Esophagus muscularis mucosa (tissue), 4 donors: Measurements from ENCODE around the gene ACTL6B. TPM values are rescaled to one million over a fixed set of nuclear protein-coding genes. Genes with fewer than 3 reads are reported as not detected.
A peak's percentile ranks its signal among the peaks of the same experiment; 100 is the strongest.

ENCODE experiments used
- DNase-seq: peaks from one replicate; pipeline ENCODE4 v3.0.0-alpha.2; 2017; ENCODE audit errors: extremely low spot score
- H3K27ac ChIP-seq, 4 donors: fragments of 200-600 bp; sonication (generic); replicated peaks in 1 of 4; 1 replicate in 3 of 4; 2 replicates in 1 of 4; pipeline ENCODE4 v1.5.1; 2016 to 2019; ENCODE audit warnings: mild to moderate bottlenecking in 1 of 4
- H3K27me3 ChIP-seq, 4 donors: fragments of 200-600 bp; sonication (generic); one replicate each; pipeline versions ENCODE4 v1.5.1 to v1.6.0; 2016 to 2019
- H3K36me3 ChIP-seq, 4 donors: fragments of 200-600 bp; sonication (generic); one replicate each; pipeline ENCODE4 v1.5.1; 2016 to 2019
- H3K4me1 ChIP-seq, 4 donors: fragments of 200-600 bp; sonication (generic); one replicate each; pipeline ENCODE4 v1.5.1; 2016 to 2019
- H3K4me3 ChIP-seq, 4 donors: fragments of 200-600 bp; sonication (generic); 1 replicate in 2 of 4; 2 replicates in 2 of 4; pipeline ENCODE4 v1.5.1; 2016 to 2019; ENCODE audit warnings: mild to moderate bottlenecking in 4 of 4, moderate library complexity in 1 of 4
- H3K9me3 ChIP-seq, 4 donors: fragments of 200-600 bp; sonication (generic); 1 replicate in 3 of 4; 2 replicates in 1 of 4; pipeline ENCODE4 v1.5.1; 2016 to 2019
- EP300 ChIP-seq: sonication (generic); formaldehyde crosslinking; IDR thresholded peaks from one replicate; pipeline ENCODE4 v1.6.1; 2017; ENCODE audit warnings: antibody characterized with exemption
- POLR2A ChIP-seq: fragments of 450-650 bp; IDR thresholded peaks from one replicate; pipeline ENCODE4 v1.6.1; 2017; ENCODE audit warnings: antibody characterized with exemption, moderate library complexity, mild to moderate bottlenecking, low read depth
- POLR2AphosphoS5 ChIP-seq, 2 donors: sonication (generic); formaldehyde crosslinking; IDR thresholded peaks; one replicate each; pipeline ENCODE4 v1.6.1; 2017; ENCODE audit warnings: antibody characterized with exemption in 2 of 2
- WGBS: methylation state at CpG from one replicate; pipeline ENCODE4 v1.1.5; 2018; 5-methylcytosine and 5-hydroxymethylcytosine counted together
- intact Hi-C: fragments of 100-400 bp; cut with DNase I; formaldehyde crosslinking; loops from one replicate; pipeline ENCODE4 v1.15.1; 2023
- total RNA-seq, 4 donors: library from RNA; depleted of rRNA; stranded (reverse); fragments of >200 nt; gene quantifications; one replicate each; pipeline versions ENCODE4 v1.1.0 to v1.2.1, GENCODE V29; 2016
- TF ChIP-seq, protein P1 (sequence below), 3 experiments: fragments of 200-600 bp in 2 of 3; fragments of 450-650 bp in 1 of 3; sonication (generic) in 2 of 3; IDR thresholded peaks; one replicate each; pipeline ENCODE4 v1.5.1; 2017 to 2019; ENCODE audit warnings: antibody characterized with exemption in 3 of 3, mild to moderate bottlenecking in 2 of 3, moderate library complexity in 1 of 3

Gene ACTL6B
- total RNA-seq, 4 donors from 2014 or later = not detected

DNA sequence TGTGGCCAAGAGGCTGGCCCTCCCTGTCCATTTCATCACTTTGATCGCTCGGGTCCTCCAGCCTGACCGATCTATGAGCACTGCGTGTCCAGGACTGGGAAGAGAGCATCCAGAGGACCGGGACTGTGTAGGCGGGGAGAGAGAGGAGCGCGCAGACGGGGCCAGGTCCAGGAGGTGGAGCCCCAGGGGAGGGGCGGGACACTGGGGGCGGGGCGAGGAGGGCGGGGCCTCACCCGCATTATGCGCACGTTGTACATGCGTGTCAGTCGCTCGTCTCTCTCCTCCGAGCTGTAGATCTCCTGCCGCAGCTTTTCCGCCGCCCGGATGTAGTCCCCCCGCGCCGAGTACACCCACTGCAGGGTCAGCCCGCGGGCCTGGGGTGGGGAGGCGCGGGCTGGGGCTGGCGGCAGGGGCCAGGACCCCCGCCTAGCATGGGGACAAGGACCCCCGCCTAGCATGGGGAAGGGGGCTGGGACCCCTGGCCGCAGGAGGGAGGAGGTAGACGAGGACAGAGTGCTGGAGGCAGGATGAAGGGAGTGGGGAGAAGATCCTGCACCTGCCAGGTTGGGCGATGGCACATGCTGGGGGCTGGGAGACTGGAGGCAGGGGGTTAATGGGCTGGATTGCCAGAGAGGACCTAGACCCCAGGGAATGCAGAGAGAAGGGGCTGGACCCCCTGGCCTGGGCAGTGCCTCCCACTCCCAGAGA lies 29.6 kb downstream of the ACTL6B start:
- TF ChIP-seq POLR2AphosphoS5 (IDR thresholded peaks at IDR 0.05) (peak; percentile 5 to 26), EP300 (no peak), POLR2A (no peak)
- TF ChIP-seq, protein P1, sequence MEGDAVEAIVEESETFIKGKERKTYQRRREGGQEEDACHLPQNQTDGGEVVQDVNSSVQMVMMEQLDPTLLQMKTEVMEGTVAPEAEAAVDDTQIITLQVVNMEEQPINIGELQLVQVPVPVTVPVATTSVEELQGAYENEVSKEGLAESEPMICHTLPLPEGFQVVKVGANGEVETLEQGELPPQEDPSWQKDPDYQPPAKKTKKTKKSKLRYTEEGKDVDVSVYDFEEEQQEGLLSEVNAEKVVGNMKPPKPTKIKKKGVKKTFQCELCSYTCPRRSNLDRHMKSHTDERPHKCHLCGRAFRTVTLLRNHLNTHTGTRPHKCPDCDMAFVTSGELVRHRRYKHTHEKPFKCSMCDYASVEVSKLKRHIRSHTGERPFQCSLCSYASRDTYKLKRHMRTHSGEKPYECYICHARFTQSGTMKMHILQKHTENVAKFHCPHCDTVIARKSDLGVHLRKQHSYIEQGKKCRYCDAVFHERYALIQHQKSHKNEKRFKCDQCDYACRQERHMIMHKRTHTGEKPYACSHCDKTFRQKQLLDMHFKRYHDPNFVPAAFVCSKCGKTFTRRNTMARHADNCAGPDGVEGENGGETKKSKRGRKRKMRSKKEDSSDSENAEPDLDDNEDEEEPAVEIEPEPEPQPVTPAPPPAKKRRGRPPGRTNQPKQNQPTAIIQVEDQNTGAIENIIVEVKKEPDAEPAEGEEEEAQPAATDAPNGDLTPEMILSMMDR (IDR thresholded peaks at IDR 0.05) = no peak
- Histone ChIP-seq H3K36me3 (peaks cover 0 to 7% (median 0%) of the 10 kb centered on the region in 4 donors), H3K9me3 (no peaks in the 10 kb centered on the region), H3K27ac (peak overlapping the region in 2 of 4 donors; percentile 21 to 40), H3K4me1 (peaks cover 8 to 14% (median 12%) of the 10 kb centered on the region in 4 donors), H3K4me3 (peak overlapping the region; percentile 39 to 57 (median 43)), H3K27me3 (peaks cover 0 to 21% (median under 1%) of the 10 kb centered on the region in 4 donors)
- intact Hi-C loops = no loop called here
- WGBS = 8% methylated on average over 21 of the region's 37 CpGs
- DNase-seq = peak; percentile 96

DNA sequence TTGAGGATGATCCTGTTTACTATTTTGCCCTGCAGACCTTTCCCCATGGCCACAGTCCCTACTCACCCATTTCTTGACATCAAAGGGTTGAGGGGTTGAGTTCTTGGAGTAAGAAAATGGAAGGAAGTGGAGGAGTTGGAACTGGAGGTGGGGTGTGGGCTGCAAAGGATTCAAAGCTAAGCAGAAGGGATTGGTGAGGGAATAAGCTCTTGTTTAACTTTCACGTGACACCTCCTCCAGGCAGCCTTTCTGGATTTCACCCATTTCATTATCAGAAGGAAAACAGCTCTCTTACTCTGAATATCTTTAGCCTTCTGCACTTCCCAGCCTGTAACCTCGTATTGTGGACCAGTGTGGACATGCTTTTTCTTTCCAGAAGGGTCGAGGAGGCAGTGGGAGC lies 30.2 kb downstream of the ACTL6B start:
- intact Hi-C loops = no loop called here
- no peak for DNase-seq
- H3K9me3 ChIP-seq = no peaks in the 10 kb centered on the region
- peaks cover 0 to 7% (median 0%) of the 10 kb centered on the region in 4 donors for H3K36me3 ChIP-seq
- TF ChIP-seq POLR2AphosphoS5 (IDR thresholded peaks at IDR 0.05) = no peak
- TF ChIP-seq EP300 = no peak
- TF ChIP-seq POLR2A = no peak
- TF ChIP-seq, protein P1 (IDR thresholded peaks at IDR 0.05) = no peak
- peaks cover 0 to 17% (median 0%) of the 10 kb centered on the region in 4 donors for H3K27me3 ChIP-seq
- peak overlapping the region in 1 of 4 donors; percentile 21 for H3K27ac ChIP-seq
- H3K4me1 ChIP-seq = peaks cover 8 to 14% (median 12%) of the 10 kb centered on the region in 4 donors
- 17% methylated on average over 3 of the region's 3 CpGs for WGBS
- peak overlapping the region; percentile 39 to 57 (median 43) for H3K4me3 ChIP-seq

DNA sequence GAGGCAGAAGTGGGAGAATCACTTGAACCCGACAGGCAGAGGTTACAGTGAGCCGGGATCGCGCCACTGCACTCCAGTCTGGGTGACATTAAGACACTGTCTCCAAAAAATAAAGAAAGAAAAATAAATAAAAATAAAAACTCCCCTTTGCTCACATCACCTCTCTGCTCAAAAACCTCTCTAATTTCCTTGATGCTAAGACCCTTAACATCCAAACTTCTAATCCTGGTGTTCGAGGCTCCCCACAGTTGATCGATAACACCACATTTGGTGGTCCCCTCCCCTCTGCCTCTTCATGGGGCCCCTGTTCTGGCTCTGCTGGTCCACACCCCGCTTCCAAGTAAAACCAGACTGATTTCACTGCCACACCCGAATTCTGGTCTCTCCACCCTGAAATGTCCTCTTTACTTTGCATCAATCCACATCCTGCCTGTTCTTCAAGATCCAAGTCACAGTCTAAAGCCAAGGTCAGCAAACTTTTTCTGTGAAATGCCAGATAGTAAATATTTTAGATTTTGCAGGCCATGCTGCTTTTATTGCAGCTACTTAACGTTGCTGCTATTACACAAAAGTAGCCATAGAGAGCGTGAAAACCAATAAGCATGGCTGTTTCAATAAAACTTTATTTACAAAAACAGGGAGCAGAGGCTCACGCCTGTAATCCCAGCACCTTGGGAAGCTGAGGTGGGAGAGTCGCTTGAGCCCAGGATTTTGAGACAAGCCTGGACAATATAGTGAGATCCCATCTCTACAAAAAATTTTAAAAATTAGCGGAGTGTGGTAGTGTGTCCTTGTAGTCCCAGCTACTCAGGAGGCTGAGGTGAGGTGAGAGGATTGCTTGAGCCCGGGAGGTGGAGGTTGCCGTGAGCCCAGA lies 32.1 kb downstream of the ACTL6B start:
- intact Hi-C loops = no loop called here
- Histone ChIP-seq H3K4me3 (no peak overlapping the region), H3K27ac (no peak overlapping the region), H3K27me3 (peaks cover 0 to 10% (median 0%) of the 10 kb centered on the region in 4 donors), H3K4me1 (peaks cover 8 to 14% (median 12%) of the 10 kb centered on the region in 4 donors), H3K9me3 (no peaks in the 10 kb centered on the region), H3K36me3 (peaks cover 0 to 19% (median 0%) of the 10 kb centered on the region in 4 donors)
- WGBS = 89% methylated on average over 15 of the region's 15 CpGs
- TF ChIP-seq EP300 (no peak), POLR2AphosphoS5 (IDR thresholded peaks at IDR 0.05) (no peak), POLR2A (no peak)
- TF ChIP-seq, protein P1 (IDR thresholded peaks at IDR 0.05) = no peak
- DNase-seq = no peak

DNA sequence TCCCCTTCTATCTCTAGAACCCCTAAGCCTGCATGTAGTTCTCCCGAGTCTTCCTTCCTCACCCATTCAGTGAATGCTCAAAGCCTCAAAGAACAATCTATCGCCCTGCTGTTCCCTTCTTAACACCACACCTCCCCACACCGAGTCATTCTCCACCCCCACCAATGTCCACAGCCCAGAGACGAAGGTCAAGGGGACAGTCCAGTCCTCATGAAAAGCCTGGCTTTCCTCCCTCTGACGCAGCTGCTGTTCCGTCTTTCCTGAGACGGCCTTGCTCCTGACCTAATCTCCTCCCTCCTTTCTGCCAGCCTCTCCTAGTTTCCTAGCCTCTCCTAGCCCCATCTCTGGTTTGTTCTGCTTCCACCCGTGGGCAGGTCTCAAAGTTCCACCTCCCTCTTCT lies 34.7 kb downstream of the ACTL6B start:
- no peak for TF ChIP-seq POLR2AphosphoS5 (IDR thresholded peaks at IDR 0.05)
- TF ChIP-seq, protein P1 (IDR thresholded peaks at IDR 0.05) = no peak
- no peak for TF ChIP-seq EP300
- TF ChIP-seq POLR2A = no peak
- intact Hi-C loops = no loop called here
- no peaks in the 10 kb centered on the region for H3K9me3 ChIP-seq
- H3K36me3 ChIP-seq = peaks cover 0 to 23% (median 0%) of the 10 kb centered on the region in 4 donors
- H3K4me3 ChIP-seq = no peak overlapping the region
- no peak for DNase-seq
- H3K27me3 ChIP-seq = no peaks in the 10 kb centered on the region
- no peak overlapping the region for H3K27ac ChIP-seq
- H3K4me1 ChIP-seq = peaks cover 4 to 7% (median 6%) of the 10 kb centered on the region in 4 donors
- WGBS = 86% methylated on average over 8 of the region's 8 CpGs
